Kasumi-1 (cell line): Measurements from ENCODE around the gene TTLL10.

Source experiments
- DNase-seq, 2 experiments: peaks; one replicate each; lab custom pipeline; 2025; lab: John Stamatoyannopoulos, UW

The TTLL10 gene

GRCh38 chr1:1222575-1223225, 49.0 kb downstream of the TTLL10 start:
- no peak for DNase-seq

GRCh38 chr1:1223321-1223720, 49.6 kb downstream of the TTLL10 start:
- DNase-seq, result no peak

GRCh38 chr1:1223891-1224290, 50.2 kb downstream of the TTLL10 start:
- DNase-seq, result no peak

- no peak for DNase-seq
These were observed 51.7 kb downstream of the TTLL10 start for GRCh38 chr1:1225238-1225845.

GRCh38 chr1:1225913-1226312, 52.2 kb downstream of the TTLL10 start:
- no peak for DNase-seq

GRCh38 chr1:1226566-1227362, 53.1 kb downstream of the TTLL10 start:
- DNase-seq, result no peak

- DNase-seq, result no peak
These were observed 53.7 kb downstream of the TTLL10 start for GRCh38 chr1:1227386-1227785.

GRCh38 chr1:1228187-1228586, 54.5 kb downstream of the TTLL10 start:
- no peak for DNase-seq

- DNase-seq, result no peak
These were observed 55.1 kb downstream of the TTLL10 start for GRCh38 chr1:1228596-1229321.

GRCh38 chr1:1229770-1230169, 56.1 kb downstream of the TTLL10 start:
- DNase-seq, result no peak

- DNase-seq, result peak; percentile 40 to 42
These were observed 57.1 kb downstream of the TTLL10 start for GRCh38 chr1:1230656-1231399.

GRCh38 chr1:1231400-1232207, 57.9 kb downstream of the TTLL10 start, which contains the start of gene SDF4:
TSS of gene SDF4 (minus strand) at chr1:1232001. CDS start at chr1:1228772, 3,229 bp downstream.
- peak; percentile 85 to 88 for DNase-seq

GRCh38 chr1:1232208-1232795, 58.6 kb downstream of the TTLL10 start, which contains the start of gene B3GALT6:
TSS of gene B3GALT6 (plus strand) at chr1:1232237. CDS start at chr1:1232279, 42 bp downstream.
- no peak for DNase-seq

- no peak for DNase-seq
These were observed 59.3 kb downstream of the TTLL10 start for GRCh38 chr1:1232796-1233566.

- no peak for DNase-seq
These were observed 59.9 kb downstream of the TTLL10 start for GRCh38 chr1:1233567-1233892.

GRCh38 chr1:1234180-1234808, 60.6 kb downstream of the TTLL10 start:
- no peak for DNase-seq

GRCh38 chr1:1235016-1235744, 61.5 kb downstream of the TTLL10 start:
- DNase-seq, result no peak

- DNase-seq, result no peak
These were observed 62.6 kb downstream of the TTLL10 start for GRCh38 chr1:1236176-1236763.
